CD4-positive, alpha-beta T cell treated with Interleukin-1 beta for 1 hour (primary cell): Measurements from ENCODE around the gene VWA2.

Source experiments
- DNase-seq, 2 donors: peaks; one replicate each; pipeline ENCODE4 v3.0.0-alpha.2; 2020 to 2022

VWA2 gene

GRCh38 chr10:114276671-114277070 lies 37.6 kb downstream of the VWA2 start:
- DNase-seq, result no peak

- DNase-seq, result no peak
Measured at GRCh38 chr10:114278140-114278883, 39.3 kb downstream of the VWA2 start.

- DNase-seq, result no peak
Measured at GRCh38 chr10:114278884-114279191, 39.8 kb downstream of the VWA2 start.

- no peak for DNase-seq
Measured at GRCh38 chr10:114279289-114279688, 40.2 kb downstream of the VWA2 start.

- no peak for DNase-seq
Measured at GRCh38 chr10:114279901-114280644, 41.0 kb downstream of the VWA2 start.

GRCh38 chr10:114281006-114281405 lies 42.0 kb downstream of the VWA2 start:
- DNase-seq, result no peak

GRCh38 chr10:114281461-114281860 lies 42.4 kb downstream of the VWA2 start:
- no peak for DNase-seq

GRCh38 chr10:114282526-114282925 lies 43.5 kb downstream of the VWA2 start:
- DNase-seq, result no peak

GRCh38 chr10:114283091-114283490 lies 44.0 kb downstream of the VWA2 start:
- DNase-seq, result no peak

- DNase-seq, result no peak
Measured at GRCh38 chr10:114283535-114284234, 44.6 kb downstream of the VWA2 start.

GRCh38 chr10:114284346-114285071 lies 45.5 kb downstream of the VWA2 start:
- DNase-seq, result no peak

- no peak for DNase-seq
Measured at GRCh38 chr10:114285961-114286441, 46.9 kb downstream of the VWA2 start.

- no peak for DNase-seq
Measured at GRCh38 chr10:114286921-114287320, 47.9 kb downstream of the VWA2 start.

- DNase-seq, result no peak
Measured at GRCh38 chr10:114288424-114289095, 49.5 kb downstream of the VWA2 start.

- no peak for DNase-seq
Measured at GRCh38 chr10:114289096-114289436, 50.0 kb downstream of the VWA2 start.

GRCh38 chr10:114290038-114290437 lies 51.0 kb downstream of the VWA2 start:
- no peak for DNase-seq

- DNase-seq, result no peak
Measured at GRCh38 chr10:114291076-114291475, 52.0 kb downstream of the VWA2 start.

- no peak for DNase-seq
Measured at GRCh38 chr10:114291516-114291915, 52.5 kb downstream of the VWA2 start.

- no peak for DNase-seq
Measured at GRCh38 chr10:114293075-114293474, 54.0 kb downstream of the VWA2 start.

GRCh38 chr10:114294549-114294948 lies 55.5 kb downstream of the VWA2 start:
- DNase-seq, result no peak

- DNase-seq, result no peak
Measured at GRCh38 chr10:114295393-114295792, 56.3 kb downstream of the VWA2 start.

GRCh38 chr10:114297136-114297705 lies 58.2 kb downstream of the VWA2 start:
- DNase-seq, result no peak
